Activated T-cell treated with anti-CD3 and anti-CD28 coated beads, Interleukin-2, amount 50 U/mL, for 72 hours (primary cell): ENCODE results near the gene AGAP1. TPM values are rescaled to one million over a fixed set of nuclear protein-coding genes. Genes with fewer than 3 reads are reported as not detected.

Source experiments
- ATAC-seq, 2 donors: fragments of 150-1000 bp; cut with Tn5 transposase; replicated peaks in 1 of 2; 2 replicates each; pipeline ENCODE4 v1.10.0; 2021; ENCODE audit warnings: moderate library complexity in 2 of 2, mild to moderate bottlenecking in 1 of 2
- DNase-seq, 2 donors: peaks; one replicate each; pipeline ENCODE4 v3.0.0; 2021 to 2022; ENCODE audit warnings: mixed read lengths in 1 of 2
- H3K27ac Mint-ChIP-seq: one replicate; pipeline ENCODE4 v1.8.0; 2022; ENCODE audit warnings: mild to moderate bottlenecking, moderate library complexity, mixed read lengths
- H3K27me3 Mint-ChIP-seq: one replicate; pipeline ENCODE4 v1.8.0; 2022; ENCODE audit warnings: low read depth, mixed read lengths
- H3K36me3 Mint-ChIP-seq, 2 donors: one replicate each; pipeline ENCODE4 v1.8.0; 2022; ENCODE audit warnings: mixed read lengths in 2 of 2, mild to moderate bottlenecking in 1 of 2; ENCODE audit not compliant: insufficient read depth in 2 of 2
- H3K4me1 Mint-ChIP-seq: one replicate; pipeline ENCODE4 v1.8.0; 2022; ENCODE audit warnings: low read depth, mixed read lengths
- H3K4me3 Mint-ChIP-seq, 2 donors: one replicate each; pipeline ENCODE4 v1.8.0; 2022; ENCODE audit warnings: mild to moderate bottlenecking in 2 of 2, mixed read lengths in 2 of 2, moderate library complexity in 2 of 2
- H3K9me3 Mint-ChIP-seq, 2 donors: one replicate each; pipeline ENCODE4 v1.8.0; 2022; ENCODE audit warnings: mixed read lengths in 2 of 2
- total RNA-seq, 2 donors: library from RNA; stranded (reverse); gene quantifications; one replicate each; pipeline ENCODE4 v1.2.3, GENCODE V29; 2022

AGAP1 gene
- total RNA-seq, 2 donors from 2014 or later: 0.74 to 2.9 TPM

GRCh38 chr2:235784788-235785187 lies 290.9 kb downstream of the AGAP1 start:
- Mint-ChIP-seq H3K9me3 (no peaks in the 10 kb centered on the region), H3K36me3 (no peaks in the 10 kb centered on the region), H3K27ac (no peak overlapping the region)

GRCh38 chr2:235789552-235789951 lies 295.7 kb downstream of the AGAP1 start:
- ATAC-seq: no peak
- Mint-ChIP-seq H3K4me1 (peaks cover 4% of the 10 kb centered on the region), H3K4me3 (no peak overlapping the region)

More at GRCh38 chr2:235784788-235785187, 290.9 kb downstream of the AGAP1 start:
- no peaks in the 10 kb centered on the region for H3K4me1 Mint-ChIP-seq
- no peak overlapping the region for H3K4me3 Mint-ChIP-seq
- DNase-seq (no peak), ATAC-seq (no peak)
- H3K27me3 Mint-ChIP-seq: peaks cover 24% of the 10 kb centered on the region

GRCh38 chr2:235793163-235793752 lies 299.4 kb downstream of the AGAP1 start:
- no peak for ATAC-seq
- Mint-ChIP-seq H3K9me3 (no peaks in the 10 kb centered on the region), H3K4me3 (no peak overlapping the region), H3K36me3 (no peaks in the 10 kb centered on the region), H3K27me3 (peaks cover 39% of the 10 kb centered on the region), H3K4me1 (peaks cover 4% of the 10 kb centered on the region), H3K27ac (no peak overlapping the region)
- peak in 1 of 2 donors; percentile 8 for DNase-seq

More at GRCh38 chr2:235789552-235789951, 295.7 kb downstream of the AGAP1 start:
- DNase-seq: no peak
- no peaks in the 10 kb centered on the region for H3K9me3 Mint-ChIP-seq
- H3K27me3 Mint-ChIP-seq: peaks cover 36% of the 10 kb centered on the region
- H3K27ac Mint-ChIP-seq: no peak overlapping the region
- H3K36me3 Mint-ChIP-seq: no peaks in the 10 kb centered on the region

GRCh38 chr2:235799281-235799680 lies 305.4 kb downstream of the AGAP1 start:
- DNase-seq (no peak), ATAC-seq (no peak)
- no peaks in the 10 kb centered on the region for H3K4me1 Mint-ChIP-seq
- H3K36me3 Mint-ChIP-seq: no peaks in the 10 kb centered on the region
- no peak overlapping the region for H3K27ac Mint-ChIP-seq
- H3K27me3 Mint-ChIP-seq: peaks cover 8% of the 10 kb centered on the region
- no peak overlapping the region for H3K4me3 Mint-ChIP-seq
- no peaks in the 10 kb centered on the region for H3K9me3 Mint-ChIP-seq

GRCh38 chr2:235802542-235802941 lies 308.7 kb downstream of the AGAP1 start:
- Mint-ChIP-seq H3K4me1 (no peaks in the 10 kb centered on the region), H3K27me3 (peaks cover 3% of the 10 kb centered on the region), H3K36me3 (no peaks in the 10 kb centered on the region), H3K27ac (no peak overlapping the region), H3K9me3 (no peaks in the 10 kb centered on the region), H3K4me3 (no peak overlapping the region)
- ATAC-seq: no peak
- no peak for DNase-seq

- DNase-seq: no peak
- H3K4me3 Mint-ChIP-seq: no peak overlapping the region
- H3K4me1 Mint-ChIP-seq: no peaks in the 10 kb centered on the region
- H3K36me3 Mint-ChIP-seq: no peaks in the 10 kb centered on the region
- no peak overlapping the region for H3K27ac Mint-ChIP-seq
- ATAC-seq: no peak
- no peaks in the 10 kb centered on the region for H3K9me3 Mint-ChIP-seq
- H3K27me3 Mint-ChIP-seq: no peaks in the 10 kb centered on the region
These were observed 309.2 kb downstream of the AGAP1 start for GRCh38 chr2:235803028-235803427.

- Mint-ChIP-seq H3K9me3 (no peaks in the 10 kb centered on the region), H3K4me3 (no peak overlapping the region), H3K27me3 (no peaks in the 10 kb centered on the region), H3K27ac (no peak overlapping the region), H3K4me1 (no peaks in the 10 kb centered on the region), H3K36me3 (no peaks in the 10 kb centered on the region)
- DNase-seq (no peak), ATAC-seq (no peak)
These were observed 310.8 kb downstream of the AGAP1 start for GRCh38 chr2:235804676-235805075.

GRCh38 chr2:235806986-235807750 lies 313.3 kb downstream of the AGAP1 start:
- H3K9me3 Mint-ChIP-seq: no peaks in the 10 kb centered on the region
- no peak overlapping the region for H3K4me3 Mint-ChIP-seq
- no peaks in the 10 kb centered on the region for H3K36me3 Mint-ChIP-seq
- DNase-seq (no peak), ATAC-seq (no peak)
- no peaks in the 10 kb centered on the region for H3K27me3 Mint-ChIP-seq
- no peaks in the 10 kb centered on the region for H3K4me1 Mint-ChIP-seq
- no peak overlapping the region for H3K27ac Mint-ChIP-seq

GRCh38 chr2:235808366-235808765 lies 314.5 kb downstream of the AGAP1 start:
- no peaks in the 10 kb centered on the region for H3K36me3 Mint-ChIP-seq
- ATAC-seq (no peak), DNase-seq (no peak)
- no peak overlapping the region for H3K4me3 Mint-ChIP-seq
- no peak overlapping the region for H3K27ac Mint-ChIP-seq
- no peaks in the 10 kb centered on the region for H3K27me3 Mint-ChIP-seq
- H3K4me1 Mint-ChIP-seq: no peaks in the 10 kb centered on the region
- no peaks in the 10 kb centered on the region for H3K9me3 Mint-ChIP-seq

GRCh38 chr2:235810252-235810651 lies 316.4 kb downstream of the AGAP1 start:
- Mint-ChIP-seq H3K4me1 (no peaks in the 10 kb centered on the region), H3K27ac (no peak overlapping the region), H3K4me3 (no peak overlapping the region), H3K36me3 (no peaks in the 10 kb centered on the region), H3K27me3 (no peaks in the 10 kb centered on the region), H3K9me3 (no peaks in the 10 kb centered on the region)
- ATAC-seq: no peak
- no peak for DNase-seq

GRCh38 chr2:235810846-235811245 lies 317.0 kb downstream of the AGAP1 start:
- Mint-ChIP-seq H3K9me3 (no peaks in the 10 kb centered on the region), H3K36me3 (no peaks in the 10 kb centered on the region), H3K27me3 (no peaks in the 10 kb centered on the region), H3K4me3 (no peak overlapping the region), H3K4me1 (no peaks in the 10 kb centered on the region), H3K27ac (no peak overlapping the region)
- DNase-seq (no peak), ATAC-seq (no peak)

GRCh38 chr2:235811446-235812184 lies 317.8 kb downstream of the AGAP1 start:
- H3K27me3 Mint-ChIP-seq: no peaks in the 10 kb centered on the region
- ATAC-seq (no peak), DNase-seq (no peak)
- no peaks in the 10 kb centered on the region for H3K36me3 Mint-ChIP-seq
- no peak overlapping the region for H3K4me3 Mint-ChIP-seq
- H3K27ac Mint-ChIP-seq: no peak overlapping the region
- no peaks in the 10 kb centered on the region for H3K4me1 Mint-ChIP-seq
- H3K9me3 Mint-ChIP-seq: no peaks in the 10 kb centered on the region

GRCh38 chr2:235812185-235812665 lies 318.4 kb downstream of the AGAP1 start:
- Mint-ChIP-seq H3K36me3 (no peaks in the 10 kb centered on the region), H3K9me3 (no peaks in the 10 kb centered on the region), H3K4me1 (no peaks in the 10 kb centered on the region), H3K27me3 (no peaks in the 10 kb centered on the region), H3K4me3 (no peak overlapping the region), H3K27ac (no peak overlapping the region)
- DNase-seq (no peak), ATAC-seq (no peak)
